ENCODE results near the gene GPR34. TPM values are rescaled to one million over a fixed set of nuclear protein-coding genes. Genes with fewer than 3 reads are reported as not detected.

The GPR34 gene
- total and polyA plus RNA-seq, 8 donors, result 3.4 to 20.6 (median 7.2) TPM

- intact Hi-C loops (cut with DNase I), result no loop called here
- no peak overlapping the region for H3K27ac ChIP-seq
- DNase-seq (no peak), ATAC-seq (no peak)
- H3K36me3 ChIP-seq, result peaks cover 0 to 2% of the 10 kb centered on the region in 2 donors
- H3K4me3 ChIP-seq, result no peak overlapping the region
- peaks cover 0 to 17% of the 10 kb centered on the region in 2 donors for H3K4me1 ChIP-seq
- TF ChIP-seq CTCF (IDR thresholded peaks at IDR 0.05), result no peak
- H3K27me3 ChIP-seq, result no peaks in the 10 kb centered on the region
- H3K9me3 ChIP-seq, result peaks cover 0 to 7% of the 10 kb centered on the region in 2 donors
Observed at GRCh38 chrX:41721590-41721989, 32.8 kb downstream of the GPR34 start.

GRCh38 chrX:41722214-41722613 is 33.4 kb downstream of the GPR34 start:
- Histone ChIP-seq H3K27me3 (no peaks in the 10 kb centered on the region), H3K9me3 (peaks cover 0 to 7% of the 10 kb centered on the region in 2 donors), H3K36me3 (peaks cover 0 to 2% of the 10 kb centered on the region in 2 donors), H3K4me1 (peaks cover 0 to 17% of the 10 kb centered on the region in 2 donors), H3K4me3 (no peak overlapping the region), H3K27ac (no peak overlapping the region)
- no peak for TF ChIP-seq CTCF (IDR thresholded peaks at IDR 0.05)
- DNase-seq (no peak), ATAC-seq (no peak)
- intact Hi-C loops (cut with DNase I), result no loop called here

- intact Hi-C loops (cut with DNase I), result no loop called here
- peaks cover 0 to 2% of the 10 kb centered on the region in 2 donors for H3K36me3 ChIP-seq
- no peak overlapping the region for H3K4me3 ChIP-seq
- no peaks in the 10 kb centered on the region for H3K9me3 ChIP-seq
- peaks cover 0 to 17% of the 10 kb centered on the region in 2 donors for H3K4me1 ChIP-seq
- DNase-seq (no peak), ATAC-seq (no peak)
- H3K27ac ChIP-seq, result no peak overlapping the region
- no peak for TF ChIP-seq CTCF (IDR thresholded peaks at IDR 0.05)
- H3K27me3 ChIP-seq, result no peaks in the 10 kb centered on the region
Observed at GRCh38 chrX:41722816-41723618, 34.2 kb downstream of the GPR34 start.

- Histone ChIP-seq H3K4me3 (no peak within 1 kb of the TSS), H3K9me3 (no peaks in the 10 kb centered on the region), H3K27me3 (no peaks in the 10 kb centered on the region), H3K4me1 (peaks cover 0 to 17% of the 10 kb centered on the region in 2 donors), H3K36me3 (peaks cover 0 to 2% of the 10 kb centered on the region in 2 donors), H3K27ac (no peak within 1 kb of the TSS)
- DNase-seq (no peak), ATAC-seq (no peak)
- intact Hi-C loops (cut with DNase I), result no loop called here
- TF ChIP-seq CTCF (IDR thresholded peaks at IDR 0.05), result no peak
Observed at GRCh38 chrX:41723826-41724225, 35.1 kb downstream of the GPR34 start, which contains the start of gene GPR82. Gene GPR82 (plus strand): TSS chrX:41724181. CDS start chrX:41727027, 2,846 bp downstream.

GRCh38 chrX:41728125-41728524 is 39.4 kb downstream of the GPR34 start:
- Histone ChIP-seq H3K27ac (no peak overlapping the region), H3K4me1 (peaks cover 0 to 7% of the 10 kb centered on the region in 2 donors), H3K36me3 (no peaks in the 10 kb centered on the region), H3K9me3 (no peaks in the 10 kb centered on the region), H3K27me3 (no peaks in the 10 kb centered on the region), H3K4me3 (no peak overlapping the region)
- intact Hi-C loops (cut with DNase I), result no loop called here
- ATAC-seq (no peak), DNase-seq (no peak)
- TF ChIP-seq CTCF (IDR thresholded peaks at IDR 0.05), result no peak

All from left lung (tissue), 10 donors.